ENCODE measurements around the gene PDCD11. TPM values are rescaled to one million over a fixed set of nuclear protein-coding genes. Genes with fewer than 3 reads are reported as not detected.
A peak's percentile ranks its signal among the peaks of the same experiment; 100 is the strongest.
"Not testable (repeated sequence)": the region's sequence is repeated elsewhere in the genome, so short reads cannot be mapped to it uniquely, and the experiment has no call there.

The PDCD11 gene
- total RNA-seq (2022) (33.0 and 41.3 TPM in 2 replicates), Bru-seq, nascent RNA (percentile 71 among the genes with signal in this experiment), BruChase-seq, experiment 1, labeled RNA remaining after a 6-hour chase (percentile 79 among the genes with signal in this experiment), BruChase-seq, experiment 2, labeled RNA remaining after a 2-hour chase (percentile 71 among the genes with signal in this experiment)
- long read RNA-seq, full-length matches to known transcripts, result 6 of 19 reads
- long read RNA-seq, partial matches to known transcripts, result 5 of 19 reads
- long read RNA-seq, other reads (novel, unspliced or antisense), result 8 of 19 reads

- Mint-ChIP-seq H3K36me3 (ENCODE audit: insufficient read depth, unreplicated experiment) (peaks cover 53% of the 10 kb centered on the region), H3K4me1 (ENCODE audit: low read depth, unreplicated experiment) (peaks cover 10% of the 10 kb centered on the region), H3K9me3 (ENCODE audit: low read depth, unreplicated experiment) (no peaks in the 10 kb centered on the region), H3K27me3 (ENCODE audit: unreplicated experiment) (no peaks in the 10 kb centered on the region), H3K27ac (ENCODE audit: unreplicated experiment) (peak within 1 kb of the TSS; percentile 76), H3K4me3 (ENCODE audit: low read depth, unreplicated experiment) (peak within 1 kb of the TSS; percentile 93)
- TSS peak; percentile 76 for BruUV-seq (replicated peaks)
- no peak for TF ChIP-seq CTCF (IDR thresholded peaks at IDR 0.05; ENCODE audit: unreplicated experiment)
- DNase-seq, result peak; percentile 91
- intact Hi-C loops (cut with micrococcal nuclease; ENCODE audit: unreplicated experiment), result no loop called here
- CTCF ChIA-PET, result interaction anchor here (0.6 kb wide), 1 partner anchor 29 kb away, joined by 4 read pairs; the partner anchor contains the start of gene TAF5
These were observed at the start of gene PDCD11, which contains the start of gene ATP5MK for GRCh38 chr10:103396067-103396788. Gene PDCD11, plus strand, starts transcription at chr10:103396626. Its CDS starts 1,801 bp downstream, at chr10:103398427. Gene ATP5MK, minus strand, starts transcription at chr10:103396475. Its CDS starts 4,018 bp downstream, at chr10:103392457.

GRCh38 chr10:103350175-103350516 lies 46.3 kb upstream of the PDCD11 start:
- no peaks in the 10 kb centered on the region for H3K9me3 Mint-ChIP-seq (ENCODE audit: low read depth, unreplicated experiment)
- TF ChIP-seq CTCF (IDR thresholded peaks at IDR 0.05; ENCODE audit: unreplicated experiment), result no peak
- no peaks in the 10 kb centered on the region for H3K4me1 Mint-ChIP-seq (ENCODE audit: low read depth, unreplicated experiment)
- no peak for DNase-seq
- H3K4me3 Mint-ChIP-seq (ENCODE audit: low read depth, unreplicated experiment), result peak overlapping the region; percentile 90
- intact Hi-C loops (cut with micrococcal nuclease; ENCODE audit: unreplicated experiment), result no loop called here
- H3K36me3 Mint-ChIP-seq (ENCODE audit: insufficient read depth, unreplicated experiment), result peaks cover 16% of the 10 kb centered on the region
- no peaks in the 10 kb centered on the region for H3K27me3 Mint-ChIP-seq (ENCODE audit: unreplicated experiment)
- CTCF ChIA-PET, result no interaction called here
- no peak overlapping the region for H3K27ac Mint-ChIP-seq (ENCODE audit: unreplicated experiment)
- no TSS peak for BruUV-seq (replicated peaks)

GRCh38 chr10:103350517-103351260 lies 45.7 kb upstream of the PDCD11 start, which contains the start of gene PCGF6:
Gene PCGF6, minus strand, starts transcription at chr10:103351140. Its CDS starts 74 bp downstream, at chr10:103351066.
- Mint-ChIP-seq H3K9me3 (ENCODE audit: low read depth, unreplicated experiment) (no peaks in the 10 kb centered on the region), H3K4me3 (ENCODE audit: low read depth, unreplicated experiment) (peak within 1 kb of the TSS; percentile 90), H3K4me1 (ENCODE audit: low read depth, unreplicated experiment) (no peaks in the 10 kb centered on the region), H3K27me3 (ENCODE audit: unreplicated experiment) (no peaks in the 10 kb centered on the region), H3K27ac (ENCODE audit: unreplicated experiment) (no peak within 1 kb of the TSS), H3K36me3 (ENCODE audit: insufficient read depth, unreplicated experiment) (peaks cover 16% of the 10 kb centered on the region)
- peak; percentile 82 for DNase-seq
- CTCF ChIA-PET, result no interaction called here
- TF ChIP-seq CTCF (IDR thresholded peaks at IDR 0.05; ENCODE audit: unreplicated experiment), result no peak
- intact Hi-C loops (cut with micrococcal nuclease; ENCODE audit: unreplicated experiment), result no loop called here
- BruUV-seq (replicated peaks), result no TSS peak

- CTCF ChIA-PET, result interaction anchor here (0.7 kb wide), 3 partner anchors 133 to 377 kb away, joined by 3 to 4 read pairs (median 3); no protein-coding TSS in a partner anchor
- intact Hi-C loops (cut with micrococcal nuclease; ENCODE audit: unreplicated experiment), result no loop called here
- Mint-ChIP-seq H3K27ac (ENCODE audit: unreplicated experiment) (no peak overlapping the region), H3K27me3 (ENCODE audit: unreplicated experiment) (no peaks in the 10 kb centered on the region), H3K4me1 (ENCODE audit: low read depth, unreplicated experiment) (no peaks in the 10 kb centered on the region), H3K9me3 (ENCODE audit: low read depth, unreplicated experiment) (no peaks in the 10 kb centered on the region), H3K4me3 (ENCODE audit: low read depth, unreplicated experiment) (no peak overlapping the region), H3K36me3 (ENCODE audit: insufficient read depth, unreplicated experiment) (peaks cover 16% of the 10 kb centered on the region)
- TF ChIP-seq CTCF (IDR thresholded peaks at IDR 0.05; ENCODE audit: unreplicated experiment), result no peak
- BruUV-seq (replicated peaks), result no TSS peak
- no peak for DNase-seq
These were observed 43.1 kb upstream of the PDCD11 start for GRCh38 chr10:103353281-103353680.

GRCh38 chr10:103354567-103354966 lies 41.9 kb upstream of the PDCD11 start:
- peaks cover 16% of the 10 kb centered on the region for H3K36me3 Mint-ChIP-seq (ENCODE audit: insufficient read depth, unreplicated experiment)
- BruUV-seq (replicated peaks); H3K9me3 Mint-ChIP-seq (ENCODE audit: low read depth, unreplicated experiment); H3K27ac Mint-ChIP-seq (ENCODE audit: unreplicated experiment); H3K27me3 Mint-ChIP-seq (ENCODE audit: unreplicated experiment); H3K4me1 Mint-ChIP-seq (ENCODE audit: low read depth, unreplicated experiment); DNase-seq; H3K4me3 Mint-ChIP-seq (ENCODE audit: low read depth, unreplicated experiment); CTCF ChIA-PET; intact Hi-C loops (cut with micrococcal nuclease; ENCODE audit: unreplicated experiment): not testable (repeated sequence)
